Measurements from ENCODE around the gene CD84. TPM values are rescaled to one million over a fixed set of nuclear protein-coding genes. Genes with fewer than 3 reads are reported as not detected.

Gene CD84
- total RNA-seq, 1 donor from 2014 or later = 20.7 TPM

GRCh38 chr1:160605792-160606479 lies 26.6 kb upstream of the CD84 start:
- H3K36me3 ChIP-seq = no peaks in the 10 kb centered on the region
- no peak overlapping the region for H3K4me3 ChIP-seq
- DNase-seq (no peak), ATAC-seq (no peak)
- no peaks in the 10 kb centered on the region for H3K9me3 ChIP-seq
- no peak for TF ChIP-seq CTCF (IDR thresholded peaks at IDR 0.05)
- H3K27ac ChIP-seq = no peak overlapping the region
- intact Hi-C loops (cut with DNase I) = loop anchor here (5.0 kb wide), 1 partner anchor 179 kb away; no protein-coding TSS in a partner anchor
- H3K27me3 ChIP-seq = no peaks in the 10 kb centered on the region
- H3K4me1 ChIP-seq = no peaks in the 10 kb centered on the region

GRCh38 chr1:160605205-160605604 lies 25.9 kb upstream of the CD84 start:
- no peak for TF ChIP-seq CTCF (IDR thresholded peaks at IDR 0.05)

GRCh38 chr1:160597705-160598104 lies 18.4 kb upstream of the CD84 start:
- no peaks in the 10 kb centered on the region for H3K9me3 ChIP-seq
- H3K27ac ChIP-seq = no peak overlapping the region
- H3K27me3 ChIP-seq = no peaks in the 10 kb centered on the region
- TF ChIP-seq CTCF (IDR thresholded peaks at IDR 0.05) = no peak
- H3K4me1 ChIP-seq = no peaks in the 10 kb centered on the region
- no peaks in the 10 kb centered on the region for H3K36me3 ChIP-seq
- no peak for DNase-seq
- ATAC-seq = no peak
- intact Hi-C loops (cut with DNase I) = no loop called here
- no peak overlapping the region for H3K4me3 ChIP-seq

More at GRCh38 chr1:160605205-160605604, 25.9 kb upstream of the CD84 start:
- Histone ChIP-seq H3K36me3 (no peaks in the 10 kb centered on the region), H3K4me1 (no peaks in the 10 kb centered on the region), H3K27me3 (no peaks in the 10 kb centered on the region), H3K4me3 (no peak overlapping the region), H3K27ac (no peak overlapping the region), H3K9me3 (no peaks in the 10 kb centered on the region)
- intact Hi-C loops (cut with DNase I) = loop anchor here (5.0 kb wide), 1 partner anchor 178 kb away; no protein-coding TSS in a partner anchor
- ATAC-seq (no peak), DNase-seq (no peak)

GRCh38 chr1:160597051-160597450 lies 17.8 kb upstream of the CD84 start:
- intact Hi-C loops (cut with DNase I) = no loop called here
- Histone ChIP-seq H3K27me3 (no peaks in the 10 kb centered on the region), H3K9me3 (no peaks in the 10 kb centered on the region), H3K27ac (no peak overlapping the region), H3K4me3 (no peak overlapping the region), H3K4me1 (no peaks in the 10 kb centered on the region), H3K36me3 (no peaks in the 10 kb centered on the region)
- TF ChIP-seq CTCF (IDR thresholded peaks at IDR 0.05) = no peak
- DNase-seq = no peak
- no peak for ATAC-seq

- H3K4me1 ChIP-seq = no peaks in the 10 kb centered on the region
- H3K9me3 ChIP-seq = no peaks in the 10 kb centered on the region
- ATAC-seq (no peak), DNase-seq (no peak)
- intact Hi-C loops (cut with DNase I) = no loop called here
- no peak overlapping the region for H3K27ac ChIP-seq
- no peak for TF ChIP-seq CTCF (IDR thresholded peaks at IDR 0.05)
- no peak overlapping the region for H3K4me3 ChIP-seq
- no peaks in the 10 kb centered on the region for H3K27me3 ChIP-seq
- H3K36me3 ChIP-seq = no peaks in the 10 kb centered on the region
Measured at GRCh38 chr1:160590488-160590887, 11.2 kb upstream of the CD84 start.

Measured in upper lobe of right lung (tissue), 1 donor.